NB4 (cell line): ENCODE results near the gene USP48.

Source experiments
- DNase-seq: peaks from one replicate; pipeline ENCODE4 v3.0.0; 2010; ENCODE audit warnings: low read depth
- H3K4me3 ChIP-seq: one replicate; pipeline ENCODE4 v1.5.1; 2011; ENCODE audit warnings: mild to moderate bottlenecking, low read depth, low read length, moderate library complexity
- MYC ChIP-seq: IDR thresholded peaks from 2 replicates; pipeline ENCODE4 v1.6.1; 2011; ENCODE audit warnings: low read depth, low read length
- POLR2A ChIP-seq: IDR thresholded peaks from 2 replicates; pipeline ENCODE4 v1.6.1; 2011; ENCODE audit warnings: mild to moderate bottlenecking; ENCODE audit not compliant: insufficient read length; ENCODE audit errors: extremely low read depth
- TF ChIP-seq, protein P1 (sequence below): IDR thresholded peaks from 2 replicates; pipeline ENCODE4 v1.6.1; 2011; ENCODE audit warnings: low read depth, low read length
- TF ChIP-seq, protein P2 (sequence below): IDR thresholded peaks from one replicate; pipeline ENCODE4 v1.5.1; 2012; ENCODE audit warnings: low read depth, low read length

USP48 gene

DNA sequence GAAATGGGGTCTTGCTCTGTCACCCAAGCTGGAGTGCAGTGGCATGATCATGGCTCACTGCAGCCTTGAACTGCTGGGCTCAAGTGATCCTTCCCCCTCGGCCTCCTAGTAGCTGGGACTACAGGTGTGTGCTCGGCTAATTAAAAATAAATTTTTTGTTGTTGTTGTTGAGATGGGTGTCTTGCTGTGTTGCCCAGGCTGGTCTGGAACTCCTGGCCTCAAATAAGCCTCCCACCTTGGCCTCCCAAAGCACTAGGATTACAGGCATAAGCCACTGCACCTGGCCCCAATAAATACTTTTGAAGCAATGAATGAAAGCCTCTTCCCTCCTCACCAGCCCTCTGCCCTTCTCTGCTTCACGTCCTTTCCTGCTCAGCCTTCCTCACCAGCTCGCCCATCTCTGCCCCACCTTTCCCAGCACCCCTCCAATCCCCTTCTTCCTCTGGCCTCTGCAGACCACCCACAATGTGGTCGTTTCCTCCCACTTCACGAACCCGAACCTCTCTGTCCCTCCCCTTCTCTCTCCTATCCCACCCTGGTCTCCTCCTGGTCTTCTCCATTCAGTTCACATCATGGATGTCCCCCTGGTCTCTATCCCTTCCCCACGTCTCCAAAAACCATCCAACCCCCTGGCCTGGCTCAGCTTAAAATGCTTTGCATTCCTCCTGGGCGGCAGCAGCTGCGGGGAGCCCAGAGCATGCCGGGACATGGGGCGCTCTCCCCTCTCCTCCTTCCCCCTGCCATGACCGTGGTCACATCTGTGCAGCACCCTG lies 152.2 kb downstream of the USP48 start:
- TF ChIP-seq, protein P1, sequence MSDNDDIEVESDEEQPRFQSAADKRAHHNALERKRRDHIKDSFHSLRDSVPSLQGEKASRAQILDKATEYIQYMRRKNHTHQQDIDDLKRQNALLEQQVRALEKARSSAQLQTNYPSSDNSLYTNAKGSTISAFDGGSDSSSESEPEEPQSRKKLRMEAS: no peak
- no peak for TF ChIP-seq POLR2A
- TF ChIP-seq, protein P2, sequence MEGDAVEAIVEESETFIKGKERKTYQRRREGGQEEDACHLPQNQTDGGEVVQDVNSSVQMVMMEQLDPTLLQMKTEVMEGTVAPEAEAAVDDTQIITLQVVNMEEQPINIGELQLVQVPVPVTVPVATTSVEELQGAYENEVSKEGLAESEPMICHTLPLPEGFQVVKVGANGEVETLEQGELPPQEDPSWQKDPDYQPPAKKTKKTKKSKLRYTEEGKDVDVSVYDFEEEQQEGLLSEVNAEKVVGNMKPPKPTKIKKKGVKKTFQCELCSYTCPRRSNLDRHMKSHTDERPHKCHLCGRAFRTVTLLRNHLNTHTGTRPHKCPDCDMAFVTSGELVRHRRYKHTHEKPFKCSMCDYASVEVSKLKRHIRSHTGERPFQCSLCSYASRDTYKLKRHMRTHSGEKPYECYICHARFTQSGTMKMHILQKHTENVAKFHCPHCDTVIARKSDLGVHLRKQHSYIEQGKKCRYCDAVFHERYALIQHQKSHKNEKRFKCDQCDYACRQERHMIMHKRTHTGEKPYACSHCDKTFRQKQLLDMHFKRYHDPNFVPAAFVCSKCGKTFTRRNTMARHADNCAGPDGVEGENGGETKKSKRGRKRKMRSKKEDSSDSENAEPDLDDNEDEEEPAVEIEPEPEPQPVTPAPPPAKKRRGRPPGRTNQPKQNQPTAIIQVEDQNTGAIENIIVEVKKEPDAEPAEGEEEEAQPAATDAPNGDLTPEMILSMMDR: no peak
- no peak for TF ChIP-seq MYC
- no peak for DNase-seq
- no peak overlapping the region for H3K4me3 ChIP-seq

DNA sequence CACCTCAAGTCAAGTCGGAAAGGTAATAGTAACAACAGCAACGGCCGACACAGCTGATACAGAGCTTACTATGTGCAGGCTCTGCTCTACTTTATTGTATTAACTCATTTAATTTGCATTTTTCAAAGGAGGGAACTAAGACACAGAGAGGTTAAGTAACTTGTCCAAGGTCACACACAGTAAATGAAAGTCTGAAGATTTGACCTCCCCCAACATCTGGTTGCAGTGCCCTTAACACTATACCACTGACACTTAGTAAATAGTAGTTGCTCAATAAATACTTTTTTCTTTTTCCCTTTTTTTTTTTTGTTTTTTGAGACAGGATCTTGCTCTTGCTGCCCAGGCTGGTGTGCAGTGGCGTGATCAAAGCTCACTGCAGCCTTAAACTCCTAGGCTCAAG lies 153.0 kb downstream of the USP48 start:
- no peak for DNase-seq
- TF ChIP-seq, protein P2: no peak
- TF ChIP-seq POLR2A (no peak), MYC (no peak)
- TF ChIP-seq, protein P1: no peak
- H3K4me3 ChIP-seq: no peak overlapping the region

- no peak overlapping the region for H3K4me3 ChIP-seq
- TF ChIP-seq, protein P2: no peak
- no peak for TF ChIP-seq MYC
- no peak for TF ChIP-seq POLR2A
- TF ChIP-seq, protein P1: no peak
- peak; percentile 39 for DNase-seq
Measured at GRCh38 chr1:21628798-21629393, 154.1 kb downstream of the USP48 start.
